Measurements from ENCODE around the gene RASSF5.
A peak's percentile ranks its signal among the peaks of the same experiment; 100 is the strongest.
"Not testable (repeated sequence)": the region's sequence is repeated elsewhere in the genome, so short reads cannot be mapped to it uniquely, and the experiment has no call there.

RASSF5 gene

DNA sequence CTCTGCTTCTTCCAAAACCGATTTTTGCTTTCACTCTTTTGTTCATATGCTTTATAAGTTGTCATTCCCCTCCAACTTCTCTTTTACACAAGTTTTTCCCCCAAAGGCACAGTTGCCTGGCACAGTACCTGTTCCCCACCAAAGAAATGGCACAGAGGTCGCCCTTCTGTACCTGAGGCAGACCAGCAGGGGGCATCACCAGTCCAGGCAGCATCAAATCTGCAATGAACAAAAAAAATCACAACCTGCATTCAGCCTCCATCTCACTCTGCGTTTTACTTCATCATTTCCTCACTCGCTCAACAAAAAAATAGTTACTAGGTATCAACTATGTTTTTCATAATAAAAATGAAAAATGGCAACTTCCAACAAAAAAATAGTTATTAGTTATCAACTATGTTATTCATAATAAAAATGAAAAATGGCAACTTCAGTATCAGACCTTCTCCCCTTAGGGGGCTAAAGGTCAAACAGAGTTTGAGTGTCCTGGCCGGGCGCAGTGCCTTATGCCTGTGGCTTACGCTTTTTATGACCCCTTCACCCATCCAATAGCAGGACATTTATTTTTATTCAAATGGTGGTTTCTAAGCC is 100.9 kb downstream of the RASSF5 start:
- TF ChIP-seq, protein P1, sequence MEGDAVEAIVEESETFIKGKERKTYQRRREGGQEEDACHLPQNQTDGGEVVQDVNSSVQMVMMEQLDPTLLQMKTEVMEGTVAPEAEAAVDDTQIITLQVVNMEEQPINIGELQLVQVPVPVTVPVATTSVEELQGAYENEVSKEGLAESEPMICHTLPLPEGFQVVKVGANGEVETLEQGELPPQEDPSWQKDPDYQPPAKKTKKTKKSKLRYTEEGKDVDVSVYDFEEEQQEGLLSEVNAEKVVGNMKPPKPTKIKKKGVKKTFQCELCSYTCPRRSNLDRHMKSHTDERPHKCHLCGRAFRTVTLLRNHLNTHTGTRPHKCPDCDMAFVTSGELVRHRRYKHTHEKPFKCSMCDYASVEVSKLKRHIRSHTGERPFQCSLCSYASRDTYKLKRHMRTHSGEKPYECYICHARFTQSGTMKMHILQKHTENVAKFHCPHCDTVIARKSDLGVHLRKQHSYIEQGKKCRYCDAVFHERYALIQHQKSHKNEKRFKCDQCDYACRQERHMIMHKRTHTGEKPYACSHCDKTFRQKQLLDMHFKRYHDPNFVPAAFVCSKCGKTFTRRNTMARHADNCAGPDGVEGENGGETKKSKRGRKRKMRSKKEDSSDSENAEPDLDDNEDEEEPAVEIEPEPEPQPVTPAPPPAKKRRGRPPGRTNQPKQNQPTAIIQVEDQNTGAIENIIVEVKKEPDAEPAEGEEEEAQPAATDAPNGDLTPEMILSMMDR (IDR thresholded peaks at IDR 0.05; ENCODE audit: insufficient read depth, low read length, missing control alignments): peak; percentile 77
- no peak for DNase-seq (ENCODE audit: low read depth, low spot score)
- ChIA-PET POLR2A (no interaction called here), CTCF (interaction anchor here (0.6 to 11.5 kb wide), 21 partner anchors 12 to 714 kb away, joined by 3 to 265 read pairs (median 5); partner anchors contain the start of genes CD55 and DYRK3)
- no peak overlapping the region for H3K4me3 ChIP-seq (ENCODE audit: low read depth, low read length)

DNA sequence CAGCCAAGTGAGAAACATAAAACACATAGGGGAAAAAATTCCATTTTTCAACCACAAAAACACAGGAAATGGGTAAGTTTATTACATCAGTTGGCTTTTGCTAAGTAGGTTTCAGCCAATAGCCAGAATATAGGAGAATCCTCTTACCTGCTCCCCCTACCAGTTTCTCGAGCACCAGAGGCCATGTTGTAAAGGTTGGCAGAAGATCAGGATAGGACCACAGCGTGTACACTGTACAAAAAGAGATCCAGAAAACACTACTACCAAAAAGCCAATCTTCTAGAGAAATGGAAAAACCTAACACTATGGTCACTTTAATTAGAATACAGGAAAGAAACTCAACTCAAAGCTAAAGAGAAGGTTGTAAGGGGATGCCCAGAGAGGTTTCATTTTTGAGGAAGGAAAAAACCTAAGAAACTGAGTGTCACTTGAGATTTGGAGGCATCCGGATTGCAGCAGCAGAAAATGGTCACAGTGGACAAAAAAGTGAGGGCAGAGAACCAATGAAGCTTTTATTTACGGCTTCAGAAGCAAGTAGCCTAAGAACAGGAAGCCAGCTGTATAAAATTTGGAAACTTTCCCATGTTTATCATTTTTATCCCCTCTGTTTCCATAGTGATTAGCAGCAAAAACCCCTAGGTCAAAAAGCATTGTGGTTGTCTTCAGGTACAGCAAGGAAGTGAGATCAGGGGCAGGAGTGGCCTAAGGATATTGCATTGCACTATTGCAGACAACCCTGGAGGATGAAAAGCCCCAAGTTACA is 102.1 kb downstream of the RASSF5 start:
- POLR2A ChIA-PET: no interaction called here

DNA sequence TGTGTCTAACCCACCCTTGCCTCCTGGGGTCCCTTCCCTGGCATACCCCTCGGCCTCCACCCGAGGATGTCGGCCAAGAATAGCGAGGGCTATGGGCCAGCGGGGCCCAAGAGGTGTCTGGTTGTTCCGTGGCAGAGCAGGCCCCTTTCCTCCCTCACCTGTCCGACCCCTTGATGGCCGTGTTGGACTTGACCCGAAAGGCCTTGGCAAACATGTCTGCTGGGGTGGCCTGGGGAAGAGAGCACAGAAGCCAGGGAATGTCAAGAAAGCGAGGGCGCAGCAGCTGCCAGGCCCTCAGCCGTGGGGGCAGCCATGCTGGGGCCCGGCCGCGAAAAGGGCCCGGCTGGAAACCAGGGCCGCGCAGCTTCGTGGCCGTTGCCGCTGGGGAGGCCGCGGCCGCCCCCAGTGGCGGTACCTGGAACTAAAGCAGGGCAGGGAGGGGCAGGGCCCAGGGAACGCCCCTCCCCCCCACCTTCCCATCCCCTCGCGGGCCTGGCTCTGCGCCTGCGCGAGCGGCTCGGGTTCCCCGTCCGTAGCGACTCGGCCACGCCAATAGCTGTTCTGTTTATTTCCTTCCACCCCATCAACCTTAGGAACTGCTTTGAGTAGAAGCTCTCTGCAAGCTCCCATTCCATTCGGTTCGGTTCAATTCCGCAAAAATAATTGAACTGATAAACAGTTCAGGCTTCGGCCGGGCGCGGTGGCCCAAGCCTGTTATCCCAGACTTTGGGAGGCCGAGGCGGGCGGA is 105.0 kb downstream of the RASSF5 start, which contains the start of gene EIF2D:
EIF2D (minus strand) TSS at position 337 of the 748 bp plus-strand sequence; CDS start at position 214, 123 bp downstream.
- CTCF ChIA-PET: interaction anchor here (0.7 to 11.5 kb wide), 37 partner anchors 8 to 435 kb away, joined by 3 to 265 read pairs (median 4); partner anchors contain the start of genes DYRK3 and RASSF5
- POLR2A ChIA-PET: interaction anchor here (0.6 to 1.2 kb wide), 4 partner anchors 10 to 63 kb away, joined by 3 to 9 read pairs (median 4); partner anchors contain the start of gene DYRK3
- DNase-seq (ENCODE audit: low read depth, low spot score): no peak
- peak within 1 kb of the TSS; percentile 95 for H3K4me3 ChIP-seq (ENCODE audit: low read depth, low read length)
- TF ChIP-seq, protein P1 (IDR thresholded peaks at IDR 0.05; ENCODE audit: insufficient read depth, low read length, missing control alignments): peak; percentile 99

More for the DNA sequence above, 102.1 kb downstream of the RASSF5 start:
- H3K4me3 ChIP-seq (ENCODE audit: low read depth, low read length): no peak overlapping the region
- TF ChIP-seq, protein P1 (IDR thresholded peaks at IDR 0.05; ENCODE audit: insufficient read depth, low read length, missing control alignments): no peak
- no peak for DNase-seq (ENCODE audit: low read depth, low spot score)
- CTCF ChIA-PET: interaction anchor here (0.8 to 11.5 kb wide), 17 partner anchors 12 to 372 kb away, joined by 3 to 265 read pairs (median 5); partner anchors contain the start of gene DYRK3

DNA sequence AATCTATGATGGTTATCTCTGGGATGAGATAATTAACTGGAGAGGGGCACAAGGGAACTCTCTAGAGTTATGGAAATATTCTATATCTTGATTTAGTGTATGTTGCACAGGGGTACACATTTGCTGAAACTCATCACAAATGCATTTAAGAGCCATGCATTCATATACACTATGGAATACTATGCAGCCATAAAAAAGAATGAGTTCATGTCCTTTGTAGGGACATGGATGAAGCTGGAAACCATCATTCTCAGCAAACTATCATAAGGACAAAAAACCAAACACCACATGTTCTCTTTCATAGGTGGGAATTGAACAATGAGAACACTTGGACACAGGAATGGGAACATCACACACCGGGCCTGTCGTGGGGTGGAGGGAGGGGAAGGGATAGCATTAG is 119.1 kb downstream of the RASSF5 start:
- CTCF ChIA-PET: interaction anchor here (1.6 to 42.9 kb wide), 6 partner anchors 8 to 286 kb away, joined by 6 to 1486 read pairs (median 14); partner anchors contain the start of genes DYRK3 and EIF2D
- POLR2A ChIA-PET: interaction anchor here (0.9 kb wide), 1 partner anchor 9 kb away, joined by 3 read pairs; the partner anchor contains the start of gene DYRK3
- DNase-seq (ENCODE audit: low read depth, low spot score); H3K4me3 ChIP-seq (ENCODE audit: low read depth, low read length): not testable (repeated sequence)

DNA sequence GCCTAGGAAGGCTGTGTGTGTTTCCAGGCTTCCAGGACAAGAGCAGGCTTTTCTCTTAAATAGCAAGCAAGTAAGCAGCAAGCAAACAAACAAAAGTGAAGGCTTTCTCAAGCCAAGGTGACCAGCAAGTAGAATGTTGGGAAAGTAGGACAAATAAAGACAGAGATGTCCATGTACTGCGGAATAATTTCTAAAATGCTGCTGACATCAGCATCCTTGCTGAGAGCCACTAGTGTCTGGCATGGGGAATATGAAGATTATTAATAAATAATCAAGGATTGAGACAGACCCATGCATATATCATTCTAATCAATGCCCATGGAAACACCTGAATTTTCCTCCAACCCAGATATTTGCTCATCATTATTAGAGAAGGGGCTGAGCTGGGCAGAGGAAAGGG is 121.6 kb downstream of the RASSF5 start:
- ChIA-PET CTCF (interaction anchor here (0.8 to 42.9 kb wide), 11 partner anchors 8 to 283 kb away, joined by 3 to 1486 read pairs (median 8); partner anchors contain the start of genes EIF2D and RASSF5), POLR2A (no interaction called here)
- TF ChIP-seq, protein P1 (IDR thresholded peaks at IDR 0.05; ENCODE audit: insufficient read depth, low read length, missing control alignments): no peak
- no peak for DNase-seq (ENCODE audit: low read depth, low spot score)
- no peak overlapping the region for H3K4me3 ChIP-seq (ENCODE audit: low read depth, low read length)

DNA sequence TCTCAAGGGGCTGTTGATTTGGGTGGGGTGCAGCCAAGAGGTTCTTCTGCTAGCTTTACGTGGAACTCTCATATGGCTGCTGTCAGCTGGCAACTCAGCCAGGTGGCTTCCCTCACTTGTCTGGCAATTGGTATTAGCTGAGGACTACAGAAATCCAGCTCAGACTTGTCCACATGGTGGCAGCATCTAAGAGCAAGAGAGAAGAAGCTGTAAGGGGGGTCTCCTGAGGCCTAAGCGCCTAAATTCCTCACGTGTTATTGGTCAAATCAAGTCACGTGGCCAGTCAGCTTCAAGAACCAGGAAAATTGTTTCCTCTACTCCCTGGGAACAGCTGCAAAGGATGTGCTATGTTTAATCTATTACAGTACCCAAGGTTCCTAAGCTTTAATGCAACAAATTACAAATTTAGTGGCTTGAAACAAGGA is 123.8 kb downstream of the RASSF5 start:
- TF ChIP-seq, protein P1 (IDR thresholded peaks at IDR 0.05; ENCODE audit: insufficient read depth, low read length, missing control alignments): peak; percentile 54
- peak; percentile 58 for DNase-seq (ENCODE audit: low read depth, low spot score)
- POLR2A ChIA-PET: no interaction called here
- H3K4me3 ChIP-seq (ENCODE audit: low read depth, low read length): no peak overlapping the region
- CTCF ChIA-PET: interaction anchor here (0.7 to 42.9 kb wide), 37 partner anchors 9 to 351 kb away, joined by 3 to 1486 read pairs (median 4); partner anchors contain the start of genes EIF2D and RASSF5

All from AG04449 (cell line).